ENCODE measurements around the gene PLA2G12B. TPM values are rescaled to one million over a fixed set of nuclear protein-coding genes. Genes with fewer than 3 reads are reported as not detected.
A peak's percentile ranks its signal among the peaks of the same experiment; 100 is the strongest.

PLA2G12B gene
- polyA plus RNA-seq, 3 donors, result not detected

DNA sequence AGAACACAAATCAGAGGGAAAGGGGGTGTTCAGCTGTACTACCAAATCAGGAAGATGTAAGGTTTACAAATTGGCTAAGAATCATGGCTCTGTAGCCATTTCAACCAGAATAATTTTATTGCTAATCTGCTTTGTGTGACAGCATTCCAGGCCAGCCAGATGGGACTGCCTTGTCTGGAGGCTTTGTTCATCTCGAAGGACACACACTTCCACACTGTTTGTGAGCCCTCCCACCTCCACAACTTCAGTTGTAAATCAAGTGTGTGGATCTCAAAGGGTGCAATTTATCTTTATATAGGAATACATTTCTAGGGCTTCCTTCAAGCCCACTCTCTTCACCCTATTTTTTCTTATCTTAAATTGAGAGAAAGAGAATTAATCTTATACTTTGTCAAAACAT, 68.0 kb downstream of the PLA2G12B start:
- Histone ChIP-seq H3K36me3 (replicated peaks in 1 of 2; ENCODE audit: control insufficient read depth in 1 of 2, insufficient read depth in 2 of 2, low read length in 2 of 2) (peaks cover 15 to 50% of the 10 kb centered on the region in 2 donors), H3K79me2 (ENCODE audit: insufficient read depth, low read length) (no peaks in the 10 kb centered on the region), H3K27me3 (ENCODE audit: control insufficient read depth in 2 of 2, insufficient read depth in 2 of 2, low read length in 2 of 2) (no peaks in the 10 kb centered on the region), H3K4me1 (ENCODE audit: control insufficient read depth in 1 of 2, insufficient read depth in 2 of 2, low read length in 2 of 2) (peaks cover 6 to 11% of the 10 kb centered on the region in 2 donors), H3K9ac (ENCODE audit: insufficient read depth, low read length, poor library complexity, severe bottlenecking) (peak overlapping the region; percentile 45), H3K4me3 (replicated peaks in 1 of 3; ENCODE audit: low read depth in 2 of 3, low read length in 3 of 3) (peak overlapping the region in 1 of 3 experiments; percentile 74), H2AFZ (ENCODE audit: insufficient read depth, low read depth, low read length, poor library complexity, severe bottlenecking) (peak overlapping the region; percentile 65), H4K20me1 (ENCODE audit: insufficient read depth, low read length) (no peaks in the 10 kb centered on the region), H3K4me2 (replicated peaks; ENCODE audit: extremely low read depth, low read length, poor library complexity, severe bottlenecking) (peak overlapping the region; percentile 71), H3K27ac (ENCODE audit: low read depth in 1 of 2, low read length in 2 of 2) (peak overlapping the region in 1 of 2 donors; percentile 67), H3K9me3 (replicated peaks in 1 of 2; ENCODE audit: control insufficient read depth in 1 of 2, insufficient read depth in 1 of 2, low read length in 2 of 2) (no peaks in the 10 kb centered on the region)
- no CpG with 5 or more reads among the region's 1 CpG for WGBS (ENCODE audit: insufficient coverage)
- no peak for DNase-seq
- H3K36me3 Mint-ChIP-seq, result peaks cover 42 to 57% of the 10 kb centered on the region in 2 donors
- intact Hi-C loops (cut with micrococcal nuclease), result no loop called here
- TF ChIP-seq, protein P1, sequence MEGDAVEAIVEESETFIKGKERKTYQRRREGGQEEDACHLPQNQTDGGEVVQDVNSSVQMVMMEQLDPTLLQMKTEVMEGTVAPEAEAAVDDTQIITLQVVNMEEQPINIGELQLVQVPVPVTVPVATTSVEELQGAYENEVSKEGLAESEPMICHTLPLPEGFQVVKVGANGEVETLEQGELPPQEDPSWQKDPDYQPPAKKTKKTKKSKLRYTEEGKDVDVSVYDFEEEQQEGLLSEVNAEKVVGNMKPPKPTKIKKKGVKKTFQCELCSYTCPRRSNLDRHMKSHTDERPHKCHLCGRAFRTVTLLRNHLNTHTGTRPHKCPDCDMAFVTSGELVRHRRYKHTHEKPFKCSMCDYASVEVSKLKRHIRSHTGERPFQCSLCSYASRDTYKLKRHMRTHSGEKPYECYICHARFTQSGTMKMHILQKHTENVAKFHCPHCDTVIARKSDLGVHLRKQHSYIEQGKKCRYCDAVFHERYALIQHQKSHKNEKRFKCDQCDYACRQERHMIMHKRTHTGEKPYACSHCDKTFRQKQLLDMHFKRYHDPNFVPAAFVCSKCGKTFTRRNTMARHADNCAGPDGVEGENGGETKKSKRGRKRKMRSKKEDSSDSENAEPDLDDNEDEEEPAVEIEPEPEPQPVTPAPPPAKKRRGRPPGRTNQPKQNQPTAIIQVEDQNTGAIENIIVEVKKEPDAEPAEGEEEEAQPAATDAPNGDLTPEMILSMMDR (IDR thresholded peaks at IDR 0.05), result no peak
- H3K9me3 Mint-ChIP-seq, result peaks cover 0 to 5% (median 2%) of the 10 kb centered on the region in 7 donors
- peaks cover 9% of the 10 kb centered on the region for H3K4me1 Mint-ChIP-seq
- peak overlapping the region; percentile 77 to 88 for H3K4me3 Mint-ChIP-seq
- H3K27me3 Mint-ChIP-seq (ENCODE audit: low read depth in 3 of 3), result peaks cover 0 to 2% (median 0%) of the 10 kb centered on the region in 3 donors
- peak overlapping the region in 1 of 7 donors; percentile 48 for H3K27ac Mint-ChIP-seq

DNA sequence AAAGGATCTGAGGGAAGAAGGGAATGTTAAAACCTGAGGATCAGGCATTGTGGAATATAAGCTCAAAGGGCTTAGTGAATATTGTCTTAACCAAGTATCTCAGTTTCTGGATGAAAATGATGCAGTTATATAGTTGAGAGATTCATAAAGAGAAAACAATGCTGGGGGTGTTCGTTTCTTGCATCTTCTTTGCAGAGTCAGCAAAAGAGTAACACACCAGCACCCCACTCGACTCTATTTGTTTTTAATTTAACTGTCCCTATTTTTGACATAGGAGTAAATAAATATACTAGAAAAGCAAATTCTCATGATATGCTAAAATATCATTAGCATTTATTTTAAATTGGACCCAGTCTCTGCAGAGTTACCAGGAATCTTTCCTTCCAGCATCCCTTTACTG, 68.7 kb downstream of the PLA2G12B start:
- no peaks in the 10 kb centered on the region for H3K9me3 ChIP-seq (replicated peaks in 1 of 2; ENCODE audit: control insufficient read depth in 1 of 2, insufficient read depth in 1 of 2, low read length in 2 of 2)
- Mint-ChIP-seq H3K27ac (peak overlapping the region in 1 of 7 donors; percentile 49), H3K4me3 (no peak overlapping the region), H3K36me3 (peaks cover 44 to 62% of the 10 kb centered on the region in 2 donors), H3K4me1 (peaks cover 9% of the 10 kb centered on the region), H3K27me3 (ENCODE audit: low read depth in 3 of 3) (peaks cover 0 to 2% (median 0%) of the 10 kb centered on the region in 3 donors), H3K9me3 (peaks cover 0 to 5% (median 2%) of the 10 kb centered on the region in 7 donors)
- H3K79me2 ChIP-seq (ENCODE audit: insufficient read depth, low read length), result no peaks in the 10 kb centered on the region
- no peak overlapping the region for H2AFZ ChIP-seq (ENCODE audit: insufficient read depth, low read depth, low read length, poor library complexity, severe bottlenecking)
- no peak overlapping the region for H3K27ac ChIP-seq (ENCODE audit: low read depth in 1 of 2, low read length in 2 of 2)
- H3K9ac ChIP-seq (ENCODE audit: insufficient read depth, low read length, poor library complexity, severe bottlenecking), result no peak overlapping the region
- intact Hi-C loops (cut with micrococcal nuclease), result no loop called here
- DNase-seq, result no peak
- H3K4me3 ChIP-seq (replicated peaks in 1 of 3; ENCODE audit: low read depth in 2 of 3, low read length in 3 of 3), result no peak overlapping the region
- H3K27me3 ChIP-seq (ENCODE audit: control insufficient read depth in 2 of 2, insufficient read depth in 2 of 2, low read length in 2 of 2), result no peaks in the 10 kb centered on the region
- no CpG with 5 or more reads among the region's 2 CpGs for WGBS (ENCODE audit: insufficient coverage)
- H4K20me1 ChIP-seq (ENCODE audit: insufficient read depth, low read length), result no peaks in the 10 kb centered on the region
- H3K4me1 ChIP-seq (ENCODE audit: control insufficient read depth in 1 of 2, insufficient read depth in 2 of 2, low read length in 2 of 2), result peaks cover 6 to 11% of the 10 kb centered on the region in 2 donors
- H3K4me2 ChIP-seq (replicated peaks; ENCODE audit: extremely low read depth, low read length, poor library complexity, severe bottlenecking), result no peak overlapping the region
- H3K36me3 ChIP-seq (replicated peaks in 1 of 2; ENCODE audit: control insufficient read depth in 1 of 2, insufficient read depth in 2 of 2, low read length in 2 of 2), result peaks cover 15 to 56% of the 10 kb centered on the region in 2 donors
- TF ChIP-seq, protein P1 (IDR thresholded peaks at IDR 0.05), result no peak

Other genes starting within 250 kb of the PLA2G12B start
- under 1 TPM in 1 of 3 donors, not detected in 2; 0.08 TPM for gene OIT3, start 61.1 kb downstream of the PLA2G12B start, polyA plus RNA-seq
- 10 to 100 TPM; 20.1 to 44.3 (median 43.9) TPM for gene P4HA1, start 142.1 kb upstream of the PLA2G12B start, polyA plus RNA-seq
- gene NUDT13, start 155.6 kb upstream of the PLA2G12B start, polyA plus RNA-seq, result 1 to 10 TPM in 2 of 3 donors, under 1 TPM in 1; 0.69 to 4.5 (median 1.0) TPM
- 10 to 100 TPM; 14.1 to 20.2 (median 16.7) TPM for gene ECD, start 213.2 kb upstream of the PLA2G12B start, polyA plus RNA-seq
- gene FAM149B1, start 213.3 kb upstream of the PLA2G12B start, polyA plus RNA-seq, result 10 to 100 TPM in 1 of 3 donors, 1 to 10 TPM in 2; 2.6 to 19.3 (median 2.6) TPM

All from CD14-positive monocyte (primary cell).